GM12891 (cell line): Measurements from ENCODE around the gene ETS2.

ENCODE experiments used
- POLR2A ChIP-seq: IDR thresholded peaks from 2 replicates; pipeline ENCODE4 v1.6.1; 2011; ENCODE audit warnings: low read depth, low read length, control low read depth
- POLR2AphosphoS5 ChIP-seq: IDR thresholded peaks from 2 replicates; pipeline ENCODE4 v1.6.1; 2011; ENCODE audit warnings: low read depth, low read length, control low read depth

- no peak for TF ChIP-seq POLR2AphosphoS5
- TF ChIP-seq POLR2A: no peak
These were observed 56.4 kb downstream of the ETS2 start for GRCh38 chr21:38861989-38862683.
